OCI-M2 (cell line): ENCODE measurements around the gene RNF207.

ENCODE experiments used
- DNase-seq: peaks from one replicate; lab custom pipeline; 2025; ENCODE audit not compliant: unreplicated experiment; lab: John Stamatoyannopoulos, UW

RNF207 gene

DNA sequence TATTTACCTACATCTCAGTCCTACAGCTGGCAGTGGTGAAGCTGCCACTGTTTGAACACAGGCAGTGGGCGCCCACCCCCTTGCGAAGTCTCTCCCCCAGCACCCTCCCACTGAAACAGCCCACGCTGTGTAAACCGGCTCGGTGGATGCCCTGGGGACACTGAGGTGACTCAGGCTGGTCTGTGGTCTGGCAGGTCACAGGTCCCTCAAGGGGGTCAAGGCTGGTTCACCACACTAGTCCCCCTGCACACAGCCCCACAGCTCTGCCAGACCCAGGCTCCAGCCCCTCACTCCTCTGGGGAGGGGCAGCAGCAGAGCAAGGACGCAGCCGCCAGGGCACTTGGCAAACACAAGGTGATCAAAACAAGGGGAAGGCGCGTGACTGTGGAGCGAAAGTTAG lies 33.4 kb upstream of the RNF207 start:
- no peak for DNase-seq

DNA sequence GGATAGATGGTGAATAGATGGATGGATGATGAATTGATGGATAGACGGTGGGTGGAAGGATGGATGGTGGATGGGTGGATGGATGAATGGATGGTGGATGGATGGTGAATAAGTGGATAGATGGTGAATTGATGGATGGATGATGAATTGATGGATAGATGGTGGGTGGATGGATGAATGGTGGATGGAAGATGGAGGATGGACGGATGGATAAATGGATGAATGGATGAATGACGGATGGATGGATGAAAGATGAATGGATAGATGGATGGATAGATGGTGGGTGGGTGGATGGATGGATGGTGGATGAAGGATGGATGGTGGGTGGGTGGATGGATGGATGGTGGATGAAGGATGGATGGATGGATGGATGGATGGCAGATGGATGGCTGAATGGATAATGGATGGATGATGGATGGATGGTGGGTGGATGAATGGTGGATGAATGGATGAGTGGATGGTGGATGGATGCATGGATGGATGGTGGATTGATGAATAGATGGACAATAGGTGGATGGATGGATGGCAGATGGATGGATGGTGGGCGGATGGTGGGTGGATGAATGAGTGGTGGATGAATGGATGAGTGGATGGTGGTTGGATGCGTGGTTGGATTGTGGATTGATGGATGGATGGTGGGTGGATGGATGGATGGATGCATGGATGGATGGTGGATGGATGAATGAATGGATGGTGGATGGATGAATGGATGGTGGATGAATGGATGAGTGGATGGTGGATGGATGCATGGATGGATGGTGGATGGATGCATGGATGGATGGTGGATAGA lies 31.1 kb upstream of the RNF207 start:
- DNase-seq, result no peak

DNA sequence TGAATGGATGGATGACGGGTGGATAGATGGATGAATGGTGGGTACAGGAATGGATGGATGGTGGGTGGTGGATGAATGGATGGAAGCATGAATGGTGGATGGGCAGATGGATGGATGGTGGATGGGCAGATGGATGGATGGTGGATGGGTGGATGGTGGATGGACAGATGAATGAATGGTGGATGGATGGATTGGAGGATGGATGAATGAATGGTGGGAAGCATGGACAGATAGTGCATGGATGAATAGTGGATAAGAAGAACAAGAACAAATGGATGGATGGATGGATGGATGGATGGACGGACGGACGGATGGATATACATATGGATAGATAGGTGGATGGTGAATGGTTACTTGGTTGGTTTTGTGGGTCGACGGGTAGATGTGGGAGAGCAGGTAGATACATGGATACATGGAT lies 30.5 kb upstream of the RNF207 start:
- DNase-seq, result no peak

DNA sequence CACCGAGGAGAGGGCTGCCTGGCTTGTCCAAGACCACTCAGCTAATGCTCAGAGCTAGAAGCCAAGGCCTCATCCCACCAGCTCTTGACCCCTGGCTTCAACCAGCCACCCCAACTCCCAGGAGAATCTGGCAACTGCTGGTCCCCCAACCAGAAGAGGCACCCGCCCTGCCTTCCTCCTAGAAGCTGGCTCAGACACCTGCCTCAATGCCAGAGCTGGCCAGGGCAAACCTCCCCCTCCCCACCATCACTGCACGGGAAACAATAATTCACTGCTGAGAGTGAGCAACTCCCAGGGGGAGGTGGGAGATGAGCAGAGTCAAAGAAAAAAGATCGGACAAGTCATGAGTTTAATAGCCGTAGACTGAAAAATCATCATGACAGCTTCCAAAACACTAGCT lies 29.1 kb upstream of the RNF207 start:
- no peak for DNase-seq

DNA sequence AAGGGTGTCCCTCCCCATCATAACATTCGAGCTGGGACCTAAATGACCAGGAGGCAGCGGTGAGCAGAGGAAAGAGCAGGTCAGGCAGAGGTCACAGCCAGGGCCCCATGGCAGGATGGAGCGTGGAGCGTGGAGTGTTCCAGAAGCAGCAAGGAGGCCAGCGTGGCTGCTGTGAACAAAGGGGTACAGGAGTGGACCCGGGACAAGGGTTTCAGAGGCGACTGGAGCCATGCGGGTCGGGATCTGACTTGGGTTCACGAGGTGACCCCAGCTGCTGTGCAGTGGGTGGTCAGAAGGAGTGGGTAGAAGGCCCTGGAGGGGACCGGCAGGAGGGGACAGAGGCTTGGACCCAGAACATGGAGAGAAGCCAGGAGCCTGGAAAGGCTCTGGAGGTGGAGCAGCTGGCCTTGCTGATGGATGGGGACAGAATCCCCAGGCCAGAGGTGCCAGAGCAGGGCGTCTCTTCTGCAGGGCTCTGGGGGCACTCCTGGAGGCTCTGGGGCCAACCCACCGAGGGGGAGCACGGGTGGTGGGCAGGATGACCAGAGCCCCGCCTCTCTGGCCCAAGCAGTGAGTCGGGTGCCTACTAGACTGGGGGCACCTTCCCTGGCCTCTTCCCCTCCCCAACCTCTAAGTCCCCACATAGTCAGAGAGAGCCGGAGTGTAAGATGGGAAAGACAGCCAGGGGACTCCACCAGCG lies 28.1 kb upstream of the RNF207 start:
- DNase-seq, result no peak

DNA sequence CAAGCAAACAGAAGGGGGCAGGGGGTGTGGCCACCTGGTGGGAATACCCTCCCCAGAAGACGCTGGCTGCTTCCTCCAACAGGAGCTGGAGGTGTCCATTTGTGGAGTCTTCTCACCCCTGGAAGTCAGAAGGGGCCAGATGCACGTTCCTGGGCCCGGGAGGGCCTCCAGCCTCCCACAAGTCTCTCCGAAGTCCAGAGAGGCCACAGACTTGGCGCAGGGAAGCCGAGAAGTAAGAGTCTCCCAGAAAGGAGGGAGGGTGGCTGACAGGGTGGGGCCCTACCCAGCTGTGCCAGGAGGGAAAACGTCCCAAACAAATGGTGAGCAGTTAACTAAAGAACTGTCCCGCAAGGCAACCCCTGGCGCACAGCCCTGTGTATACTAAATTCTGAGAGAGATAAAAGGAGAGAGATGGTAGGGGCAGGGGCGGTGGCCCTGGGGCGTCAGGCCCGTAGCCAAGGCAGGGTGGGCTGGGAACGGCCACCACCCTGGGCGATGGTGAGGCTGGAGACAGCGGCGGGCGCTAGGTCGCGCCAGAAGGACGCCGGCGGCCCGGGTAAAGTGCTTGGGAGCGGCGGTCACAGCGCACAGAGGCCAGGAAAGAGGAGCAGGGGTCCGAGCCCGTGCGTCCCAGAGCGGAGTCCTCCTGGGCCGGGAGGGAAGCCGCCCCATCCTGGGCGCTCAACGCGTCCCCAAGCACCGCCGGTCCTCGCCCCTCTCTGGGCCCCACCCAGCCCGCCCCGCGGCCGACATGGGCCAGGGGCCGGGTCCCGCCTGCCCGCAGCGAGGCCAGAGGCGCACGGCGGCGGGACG lies 27.0 kb upstream of the RNF207 start:
- no peak for DNase-seq

DNA sequence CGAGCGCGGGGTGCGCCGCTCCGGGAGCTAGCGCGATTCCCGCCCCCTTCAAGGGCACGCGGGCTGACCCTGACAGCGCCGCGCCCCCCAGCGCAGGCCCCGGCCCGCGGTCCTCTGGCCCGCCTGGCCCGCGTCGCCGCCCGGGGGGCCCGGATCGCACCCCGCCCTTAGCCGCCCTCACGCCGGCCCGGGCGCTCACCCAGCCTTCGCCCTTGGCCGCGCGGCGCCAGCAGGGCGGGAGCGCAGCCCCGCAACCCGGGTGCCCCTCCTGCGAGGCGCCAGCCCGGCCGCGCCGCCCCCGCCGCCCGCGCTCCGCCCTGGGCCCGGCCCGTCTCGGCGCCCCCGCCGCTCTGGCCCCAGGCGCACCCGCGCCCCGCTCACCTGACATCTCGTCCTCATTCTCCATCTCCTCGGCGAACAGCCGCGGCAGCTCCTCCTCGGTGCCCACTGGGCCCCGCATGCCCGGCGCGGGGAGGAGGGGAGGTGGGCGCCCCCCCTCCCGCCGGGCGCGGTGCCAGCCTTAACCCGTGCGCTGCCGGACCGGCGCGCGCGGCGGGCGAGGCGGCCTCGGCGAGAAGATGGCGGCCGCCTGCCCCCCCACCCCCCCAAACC lies 26.2 kb upstream of the RNF207 start:
- no peak for DNase-seq

DNA sequence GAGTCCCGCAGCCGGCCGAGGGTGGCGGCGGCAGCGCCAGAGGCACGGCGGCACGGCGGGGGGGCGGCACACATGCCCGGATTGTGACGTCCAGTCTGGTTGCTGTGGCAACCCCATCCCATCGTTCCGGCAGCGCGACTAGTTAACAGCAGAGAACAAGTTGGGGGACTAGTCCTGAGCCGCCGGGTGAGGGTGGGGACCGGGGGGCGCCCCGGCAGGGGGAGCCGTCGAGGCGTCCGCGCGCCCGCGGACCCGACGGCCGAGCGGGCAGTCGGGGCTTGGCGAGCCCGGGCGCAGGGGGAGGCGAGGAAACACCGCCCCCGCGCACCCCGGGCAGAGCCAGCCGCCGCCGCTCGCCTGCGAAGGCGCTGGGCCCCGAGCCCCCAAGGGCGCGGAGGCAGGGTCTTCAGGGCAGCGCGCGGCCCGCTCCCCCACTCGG lies 25.6 kb upstream of the RNF207 start, which contains the start of gene CHD5:
CHD5 (minus strand) TSS at position 54 of the 439 bp plus-strand sequence. CDS start 298 bp downstream, outside the sequence.
- no peak for DNase-seq

DNA sequence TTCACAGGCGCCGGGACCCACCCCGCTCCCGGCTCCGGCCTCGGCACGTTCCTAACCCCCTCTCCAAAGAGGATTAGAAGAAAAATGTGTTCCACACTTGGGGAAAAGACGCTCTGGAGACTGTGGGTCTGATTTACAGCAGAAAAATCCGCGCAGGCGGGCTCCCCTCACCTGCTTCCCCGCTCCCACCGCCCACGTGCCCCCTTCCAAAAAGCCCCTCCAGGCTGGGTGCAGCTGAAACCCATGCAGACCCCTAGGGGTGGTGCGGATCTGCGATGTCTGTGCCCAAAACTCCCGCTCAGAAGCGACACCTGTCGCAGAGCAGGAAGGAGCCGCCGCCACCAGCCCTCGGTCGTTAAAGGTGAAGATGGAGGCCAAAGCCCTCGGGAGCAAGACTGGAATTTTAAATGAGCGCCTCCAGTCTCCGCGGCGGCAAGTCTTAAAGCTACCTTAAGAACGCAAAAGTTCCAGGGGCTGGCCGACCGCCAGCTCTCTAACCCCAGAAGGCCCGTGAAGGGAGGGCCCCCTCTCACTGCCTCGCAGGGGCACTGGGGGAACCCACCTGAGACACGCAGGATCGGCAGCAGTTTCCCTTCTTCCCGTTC lies 25.1 kb upstream of the RNF207 start:
- DNase-seq, result no peak

DNA sequence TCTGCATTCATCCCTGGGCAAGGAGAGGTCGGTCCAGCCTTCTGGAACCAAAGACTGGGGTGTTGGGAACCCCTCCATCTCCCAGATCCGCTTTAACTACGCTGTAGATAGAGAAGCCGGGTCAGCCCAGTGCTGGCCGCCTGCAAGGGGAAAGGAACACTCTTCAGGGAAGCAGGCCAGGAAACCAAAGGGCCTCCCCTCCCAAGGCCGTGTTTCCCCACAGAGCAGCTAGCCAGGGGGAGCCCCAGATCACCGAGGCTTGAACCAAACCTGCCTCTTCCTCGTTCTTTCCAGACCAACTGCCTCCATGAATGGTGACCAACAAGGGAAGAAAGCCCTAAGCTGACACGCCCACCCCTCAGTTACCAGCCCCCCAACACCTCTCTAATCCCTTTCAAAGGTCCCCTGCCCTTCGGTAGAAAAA lies 24.6 kb upstream of the RNF207 start:
- no peak for DNase-seq

DNA sequence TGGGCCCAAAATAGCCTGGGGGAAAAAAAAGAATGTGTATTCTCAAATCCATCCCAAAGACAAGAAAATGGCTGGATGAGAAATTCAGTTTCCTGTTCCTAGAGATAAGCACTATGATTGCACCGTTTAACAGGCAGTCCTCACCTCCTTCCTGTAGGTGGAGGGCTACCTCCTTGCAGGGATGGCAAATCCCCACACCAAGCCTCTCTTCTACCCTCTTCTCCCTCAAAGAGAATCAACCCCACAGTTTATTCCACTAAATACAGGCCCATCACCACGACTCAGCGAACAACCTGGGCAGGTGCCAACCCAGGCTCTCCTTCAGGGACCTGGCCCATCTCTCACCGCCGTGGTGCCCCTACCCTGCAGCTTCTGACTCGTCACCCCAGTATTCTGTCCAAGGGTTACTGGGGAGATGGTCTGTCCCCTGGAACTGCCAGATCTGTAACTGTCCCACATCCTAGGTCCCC lies 22.4 kb upstream of the RNF207 start:
- no peak for DNase-seq

DNA sequence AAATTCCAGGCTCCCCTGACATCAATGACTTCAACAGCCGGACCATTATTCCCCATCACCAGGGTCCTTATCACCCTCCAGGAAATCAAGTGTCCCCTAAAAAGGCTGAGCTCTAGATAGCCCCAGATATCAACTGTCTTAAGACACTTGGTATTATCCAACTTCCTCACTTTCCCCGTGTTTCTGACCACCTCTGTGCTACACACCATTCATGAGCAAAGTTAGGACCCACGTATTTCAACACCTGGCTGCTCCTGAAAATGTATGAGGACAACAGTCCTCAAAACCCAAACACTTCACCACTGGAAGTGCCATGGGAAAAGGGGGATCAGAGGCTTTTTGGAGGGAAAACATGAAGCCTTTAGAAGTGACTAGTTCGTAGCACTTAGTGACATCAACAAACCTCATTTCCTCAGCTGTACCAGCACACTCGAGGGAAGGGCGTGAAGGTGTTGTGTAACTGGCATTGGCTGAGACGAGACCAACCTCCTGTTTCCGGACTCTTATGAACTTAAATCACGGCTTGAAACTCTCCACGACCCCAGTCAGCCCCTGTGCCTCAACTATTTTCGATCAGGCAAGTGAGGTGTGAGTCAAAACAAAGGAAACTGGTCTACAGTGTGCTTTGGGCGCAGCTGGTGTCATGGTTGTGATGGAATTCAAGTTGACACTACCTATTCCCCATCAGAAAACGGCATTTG lies 21.7 kb upstream of the RNF207 start:
- no peak for DNase-seq

DNA sequence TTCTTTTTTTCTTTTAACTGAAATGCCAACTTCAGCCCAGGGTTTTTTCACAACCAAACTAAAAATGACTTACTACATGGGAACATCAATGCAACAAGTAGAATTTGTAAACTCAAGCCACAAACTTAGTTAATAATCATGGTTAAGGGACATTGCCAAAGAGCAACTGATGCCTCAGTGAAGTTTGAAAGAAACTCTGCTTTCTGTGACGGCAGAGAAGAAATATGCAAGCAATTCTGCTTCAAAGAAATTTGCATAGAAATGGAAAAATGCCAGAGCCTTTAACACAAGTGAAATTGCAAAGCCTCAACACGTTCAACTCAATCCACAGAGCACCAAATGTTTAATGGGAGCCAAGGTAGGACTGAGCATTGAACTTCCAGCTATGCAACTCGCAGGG lies 20.8 kb upstream of the RNF207 start:
- no peak for DNase-seq

DNA sequence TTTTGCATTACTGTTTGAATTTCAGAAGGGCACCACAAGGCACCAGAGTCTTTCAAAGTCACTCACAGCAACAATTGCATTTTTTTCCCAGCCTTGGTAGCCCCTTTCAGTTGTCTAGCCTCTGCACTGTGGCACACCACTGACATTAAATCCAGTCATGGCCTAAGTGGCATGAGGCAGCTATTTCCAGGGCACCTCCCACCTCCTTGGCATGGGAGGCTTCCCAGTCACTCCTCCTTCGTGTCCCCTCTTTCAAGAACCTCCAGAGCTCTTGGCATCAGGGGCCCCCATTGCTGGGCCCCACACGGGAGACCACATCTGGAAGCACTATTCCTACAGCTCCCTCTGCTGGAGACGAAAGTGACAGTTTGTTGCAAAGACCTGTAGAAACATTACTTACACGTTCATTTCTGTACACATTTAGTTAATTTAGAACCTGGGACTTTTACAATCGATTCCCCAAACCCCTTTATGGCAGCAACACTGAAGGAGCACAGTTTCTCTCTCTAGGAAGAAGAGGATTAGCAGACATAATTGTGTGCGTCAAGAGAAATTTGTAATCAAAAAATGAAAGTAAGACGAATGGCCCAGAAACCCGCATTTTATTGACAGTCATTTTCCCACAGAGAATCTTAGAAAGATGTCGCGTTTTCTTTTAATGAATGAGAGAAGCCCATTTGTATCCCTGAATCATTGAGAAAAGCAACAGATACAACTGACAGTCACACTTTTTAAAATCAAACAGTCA lies 20.1 kb upstream of the RNF207 start:
- DNase-seq, result no peak

DNA sequence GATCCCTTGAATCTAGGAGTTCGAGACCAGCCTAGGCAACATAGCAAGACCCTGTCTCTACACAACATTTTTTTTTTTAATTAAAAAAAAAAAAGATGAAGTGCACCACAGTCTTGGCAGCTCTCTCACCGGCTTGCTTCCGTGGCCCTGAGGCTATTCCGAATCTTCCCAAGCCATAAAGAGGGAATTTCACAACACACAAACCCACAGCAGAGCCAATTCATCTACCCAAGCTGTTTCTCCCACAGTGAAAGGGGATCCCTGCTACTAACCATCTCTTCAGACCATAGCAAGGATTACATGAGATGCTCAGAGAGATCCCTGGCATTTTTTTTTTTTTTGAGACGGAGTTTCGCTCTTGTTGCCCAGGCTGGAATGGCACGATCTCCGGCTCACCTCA lies 17.5 kb upstream of the RNF207 start:
- DNase-seq, result no peak

DNA sequence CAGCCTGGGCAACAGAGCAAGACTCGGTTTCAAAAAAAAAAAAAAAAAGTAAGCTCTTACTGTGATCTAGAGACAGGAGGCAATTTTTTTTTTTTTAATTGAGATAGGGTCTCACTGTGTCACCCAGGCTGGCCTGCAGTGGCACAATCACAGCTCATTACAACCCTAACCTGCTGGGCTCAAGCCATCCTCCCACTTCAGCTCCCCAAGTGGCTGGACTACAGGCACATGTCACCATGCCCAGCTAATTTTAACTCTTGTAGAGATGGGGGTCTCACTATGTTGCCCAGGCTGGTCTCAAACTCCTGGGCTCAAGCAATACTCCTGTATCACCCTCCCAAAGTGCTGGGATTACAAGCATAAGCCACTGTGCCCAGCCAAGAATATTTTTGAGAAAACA lies 14.0 kb upstream of the RNF207 start:
- no peak for DNase-seq

DNA sequence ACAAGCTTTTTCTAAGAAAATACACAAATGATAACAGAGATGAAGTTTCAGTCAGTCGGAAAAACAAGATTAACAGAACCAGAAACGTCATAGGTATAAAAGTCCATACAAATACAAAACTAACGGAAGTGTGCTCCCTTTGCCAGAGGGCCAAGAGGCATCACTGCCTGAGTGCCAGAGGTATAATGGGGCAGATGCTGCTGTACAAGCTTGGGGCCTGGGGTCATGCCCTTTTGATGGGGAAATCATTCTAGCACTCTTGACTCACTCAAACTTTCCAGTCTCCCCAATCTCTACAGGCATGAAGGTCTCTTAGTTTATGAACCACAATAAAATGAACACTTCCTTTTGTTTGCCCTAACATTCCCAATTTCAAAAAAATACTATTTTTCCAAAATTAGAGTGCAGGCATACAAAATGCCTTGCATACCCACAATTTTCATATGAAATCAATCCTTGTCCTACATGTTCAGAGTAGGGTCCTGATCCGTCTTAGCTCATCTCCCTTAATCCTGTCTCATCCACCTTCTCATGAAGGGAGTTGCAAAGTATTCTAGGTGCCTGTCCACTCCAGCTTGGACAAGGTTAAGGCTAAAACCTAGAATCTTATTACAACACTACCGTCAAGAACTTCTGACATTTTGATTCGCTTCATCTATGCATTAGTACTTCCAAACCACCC lies 8.0 kb upstream of the RNF207 start:
- no peak for DNase-seq

DNA sequence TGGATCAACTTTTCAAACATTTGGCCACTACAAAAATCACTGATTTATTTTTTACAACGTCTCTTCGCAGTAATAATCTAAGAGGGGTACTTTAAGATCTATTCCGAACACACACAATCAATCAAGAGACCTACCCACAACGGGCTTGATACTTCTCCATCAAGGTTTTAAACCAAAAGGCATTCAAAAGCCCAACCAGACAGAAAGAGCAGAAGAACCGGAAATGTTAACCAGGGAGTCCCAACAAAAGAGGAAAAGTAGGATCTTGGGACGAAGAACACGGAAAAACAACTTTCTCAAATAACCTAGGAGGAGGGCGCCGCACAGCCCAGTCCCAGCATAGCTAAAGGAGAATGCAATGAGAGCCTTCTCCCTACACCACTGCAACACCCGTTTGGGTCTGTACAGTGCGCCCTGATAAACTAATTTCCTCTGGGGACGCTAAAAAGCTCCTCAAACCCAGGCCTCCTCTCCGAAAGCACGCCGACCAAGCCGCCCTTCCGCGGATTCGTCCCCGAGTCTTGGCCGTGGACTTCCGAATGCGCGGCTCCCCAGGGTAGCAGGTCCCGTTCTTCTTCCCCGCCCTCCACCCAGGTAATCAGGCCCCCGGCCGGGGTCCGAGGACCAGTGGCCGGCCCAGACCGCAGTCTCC lies 7.1 kb upstream of the RNF207 start:
- DNase-seq, result no peak
